ENCODE results near the gene SMARCC1.
"Not testable (repeated sequence)": the region's sequence is repeated elsewhere in the genome, so short reads cannot be mapped to it uniquely, and the experiment has no call there.

Gene SMARCC1

GRCh38 chr3:47781685-47782445 lies at the start of gene SMARCC1:
TSS of gene SMARCC1 (minus strand) at chr3:47781893. CDS start at chr3:47781797, 96 bp downstream.
- Histone ChIP-seq H3K4me1 (ENCODE audit: control insufficient read depth, insufficient read depth, low read length) (peaks cover 2% of the 10 kb centered on the region), H3K9me3 (ENCODE audit: control insufficient read depth, insufficient read depth, low read length) (no peaks in the 10 kb centered on the region), H3K27me3 (ENCODE audit: control insufficient read depth, insufficient read depth, low read length) (no peaks in the 10 kb centered on the region), H3K36me3 (ENCODE audit: control insufficient read depth, insufficient read depth, low read length) (no peaks in the 10 kb centered on the region), H3K4me3 (ENCODE audit: low read length) (peak within 1 kb of the TSS; percentile 92), H3K27ac (ENCODE audit: low read length) (no peak within 1 kb of the TSS)
- peak; percentile 97 for DNase-seq (ENCODE audit: low read depth, low spot score)
- no CpG with 5 or more reads among the region's 79 CpGs for WGBS (ENCODE audit: insufficient coverage, insufficient read length)

- H3K27me3 ChIP-seq (ENCODE audit: control insufficient read depth, insufficient read depth, low read length), result not testable (repeated sequence)
- no CpG with 5 or more reads among the region's 9 CpGs for WGBS (ENCODE audit: insufficient coverage, insufficient read length)
Observed at GRCh38 chr3:47829482-47829881, 47.8 kb upstream of the SMARCC1 start.

GRCh38 chr3:47825590-47825989 lies 43.9 kb upstream of the SMARCC1 start:
- no CpG with 5 or more reads among the region's 7 CpGs for WGBS (ENCODE audit: insufficient coverage, insufficient read length)
- DNase-seq (ENCODE audit: low read depth, low spot score), result no peak
- Histone ChIP-seq H3K27me3 (ENCODE audit: control insufficient read depth, insufficient read depth, low read length) (no peaks in the 10 kb centered on the region), H3K27ac (ENCODE audit: low read length) (no peak overlapping the region), H3K36me3 (ENCODE audit: control insufficient read depth, insufficient read depth, low read length) (peaks cover 17% of the 10 kb centered on the region), H3K4me1 (ENCODE audit: control insufficient read depth, insufficient read depth, low read length) (no peaks in the 10 kb centered on the region; the same call in 1 of the 2 replicates), H3K4me3 (ENCODE audit: low read length) (peak overlapping the region; percentile 71; the same call in 1 of the 2 replicates), H3K9me3 (ENCODE audit: control insufficient read depth, insufficient read depth, low read length) (no peaks in the 10 kb centered on the region)

More at GRCh38 chr3:47829482-47829881, 47.8 kb upstream of the SMARCC1 start:
- H3K36me3 ChIP-seq (ENCODE audit: control insufficient read depth, insufficient read depth, low read length), result peaks cover 28% of the 10 kb centered on the region
- DNase-seq (ENCODE audit: low read depth, low spot score); H3K4me1 ChIP-seq (ENCODE audit: control insufficient read depth, insufficient read depth, low read length); H3K4me3 ChIP-seq (ENCODE audit: low read length); H3K9me3 ChIP-seq (ENCODE audit: control insufficient read depth, insufficient read depth, low read length); H3K27ac ChIP-seq (ENCODE audit: low read length): not testable (repeated sequence)

- Histone ChIP-seq H3K4me3 (ENCODE audit: low read length) (peak overlapping the region; percentile 71), H3K9me3 (ENCODE audit: control insufficient read depth, insufficient read depth, low read length) (no peaks in the 10 kb centered on the region), H3K4me1 (ENCODE audit: control insufficient read depth, insufficient read depth, low read length) (no peaks in the 10 kb centered on the region; the same call in 1 of the 2 replicates), H3K27me3 (ENCODE audit: control insufficient read depth, insufficient read depth, low read length) (no peaks in the 10 kb centered on the region), H3K36me3 (ENCODE audit: control insufficient read depth, insufficient read depth, low read length) (peaks cover 14% of the 10 kb centered on the region), H3K27ac (ENCODE audit: low read length) (no peak overlapping the region)
- DNase-seq (ENCODE audit: low read depth, low spot score), result peak; percentile 76
- WGBS (ENCODE audit: insufficient coverage, insufficient read length), result no CpG with 5 or more reads among the region's 77 CpGs
Observed at GRCh38 chr3:47824541-47825473, 43.1 kb upstream of the SMARCC1 start.

- Histone ChIP-seq H3K4me1 (ENCODE audit: control insufficient read depth, insufficient read depth, low read length) (no peaks in the 10 kb centered on the region), H3K27ac (ENCODE audit: low read length) (no peak overlapping the region), H3K4me3 (ENCODE audit: low read length) (no peak overlapping the region), H3K9me3 (ENCODE audit: control insufficient read depth, insufficient read depth, low read length) (no peaks in the 10 kb centered on the region), H3K36me3 (ENCODE audit: control insufficient read depth, insufficient read depth, low read length) (0 out of 2 replicates have a peak, but pooled peaks cover 7% of the 10 kb centered on the region), H3K27me3 (ENCODE audit: control insufficient read depth, insufficient read depth, low read length) (no peaks in the 10 kb centered on the region)
- no CpG with 5 or more reads among the region's 7 CpGs for WGBS (ENCODE audit: insufficient coverage, insufficient read length)
- DNase-seq (ENCODE audit: low read depth, low spot score), result no peak
Observed at GRCh38 chr3:47817609-47818008, 35.9 kb upstream of the SMARCC1 start.

GRCh38 chr3:47813551-47814177 lies 32.0 kb upstream of the SMARCC1 start:
- Histone ChIP-seq H3K36me3 (ENCODE audit: control insufficient read depth, insufficient read depth, low read length) (peaks cover 10% of the 10 kb centered on the region; the same call in 1 of the 2 replicates), H3K4me3 (ENCODE audit: low read length) (no peak overlapping the region), H3K27me3 (ENCODE audit: control insufficient read depth, insufficient read depth, low read length) (no peaks in the 10 kb centered on the region), H3K9me3 (ENCODE audit: control insufficient read depth, insufficient read depth, low read length) (no peaks in the 10 kb centered on the region), H3K27ac (ENCODE audit: low read length) (no peak overlapping the region), H3K4me1 (ENCODE audit: control insufficient read depth, insufficient read depth, low read length) (no peaks in the 10 kb centered on the region)
- no peak for DNase-seq (ENCODE audit: low read depth, low spot score)
- WGBS (ENCODE audit: insufficient coverage, insufficient read length), result no CpG with 5 or more reads among the region's 8 CpGs

- no CpG with 5 or more reads among the region's 1 CpG for WGBS (ENCODE audit: insufficient coverage, insufficient read length)
- no peaks in the 10 kb centered on the region for H3K9me3 ChIP-seq (ENCODE audit: control insufficient read depth, insufficient read depth, low read length)
- no peak overlapping the region for H3K4me3 ChIP-seq (ENCODE audit: low read length)
- 0 out of 2 replicates have a peak, but pooled peaks cover 4% of the 10 kb centered on the region for H3K36me3 ChIP-seq (ENCODE audit: control insufficient read depth, insufficient read depth, low read length)
- H3K27ac ChIP-seq (ENCODE audit: low read length), result no peak overlapping the region
- DNase-seq (ENCODE audit: low read depth, low spot score), result no peak
- no peaks in the 10 kb centered on the region for H3K4me1 ChIP-seq (ENCODE audit: control insufficient read depth, insufficient read depth, low read length)
- H3K27me3 ChIP-seq (ENCODE audit: control insufficient read depth, insufficient read depth, low read length), result no peaks in the 10 kb centered on the region
Observed at GRCh38 chr3:47804577-47804976, 22.9 kb upstream of the SMARCC1 start.

GRCh38 chr3:47803480-47804025 lies 21.9 kb upstream of the SMARCC1 start:
- no peaks in the 10 kb centered on the region for H3K4me1 ChIP-seq (ENCODE audit: control insufficient read depth, insufficient read depth, low read length)
- H3K27ac ChIP-seq (ENCODE audit: low read length), result no peak overlapping the region
- H3K27me3 ChIP-seq (ENCODE audit: control insufficient read depth, insufficient read depth, low read length), result no peaks in the 10 kb centered on the region
- H3K4me3 ChIP-seq (ENCODE audit: low read length), result peak overlapping the region; percentile 89
- no CpG with 5 or more reads among the region's 20 CpGs for WGBS (ENCODE audit: insufficient coverage, insufficient read length)
- no peak for DNase-seq (ENCODE audit: low read depth, low spot score)
- H3K9me3 ChIP-seq (ENCODE audit: control insufficient read depth, insufficient read depth, low read length), result no peaks in the 10 kb centered on the region
- H3K36me3 ChIP-seq (ENCODE audit: control insufficient read depth, insufficient read depth, low read length), result 0 out of 2 replicates have a peak, but pooled peaks cover 4% of the 10 kb centered on the region

GRCh38 chr3:47802734-47803479 lies 21.2 kb upstream of the SMARCC1 start, which contains the start of gene DHX30:
TSS of gene DHX30 (plus strand) at chr3:47803138. CDS start at chr3:47810684, 7,546 bp downstream.
- no peaks in the 10 kb centered on the region for H3K27me3 ChIP-seq (ENCODE audit: control insufficient read depth, insufficient read depth, low read length)
- H3K36me3 ChIP-seq (ENCODE audit: control insufficient read depth, insufficient read depth, low read length), result 0 out of 2 replicates have a peak, but pooled peaks cover 4% of the 10 kb centered on the region
- no peak for DNase-seq (ENCODE audit: low read depth, low spot score)
- no peak within 1 kb of the TSS for H3K27ac ChIP-seq (ENCODE audit: low read length)
- WGBS (ENCODE audit: insufficient coverage, insufficient read length), result no CpG with 5 or more reads among the region's 90 CpGs
- H3K4me3 ChIP-seq (ENCODE audit: low read length), result peak within 1 kb of the TSS; percentile 89
- no peaks in the 10 kb centered on the region for H3K4me1 ChIP-seq (ENCODE audit: control insufficient read depth, insufficient read depth, low read length)
- H3K9me3 ChIP-seq (ENCODE audit: control insufficient read depth, insufficient read depth, low read length), result no peaks in the 10 kb centered on the region
